Spinal cord (tissue), 10 donors: Measurements from ENCODE around the gene ABHD5. TPM values are rescaled to one million over a fixed set of nuclear protein-coding genes. Genes with fewer than 3 reads are reported as not detected.

Experiments used
- DNase-seq, 6 donors: peaks; one replicate each; pipeline versions ENCODE4 v3.0.0 to v3.0.0-alpha.2; 2013 to 2015; ENCODE audit warnings: low spot score in 6 of 6, low read depth in 4 of 6
- H3K27ac ChIP-seq: one replicate; pipeline ENCODE4 v1.5.1; 2013; ENCODE audit warnings: low read depth, low read length, control low read depth
- H3K27me3 ChIP-seq: one replicate; pipeline ENCODE4 v1.6.1; 2013; ENCODE audit warnings: low read length; ENCODE audit not compliant: control insufficient read depth, insufficient read depth
- H3K36me3 ChIP-seq: one replicate; pipeline ENCODE4 v1.6.1; 2013; ENCODE audit warnings: low read length; ENCODE audit not compliant: control insufficient read depth, insufficient read depth
- H3K4me1 ChIP-seq: one replicate; pipeline ENCODE4 v1.6.1; 2013; ENCODE audit warnings: low read length; ENCODE audit not compliant: control insufficient read depth, insufficient read depth
- H3K4me3 ChIP-seq: one replicate; pipeline ENCODE4 v1.5.1; 2013; ENCODE audit warnings: low read depth, low read length, control low read depth
- H3K9me3 ChIP-seq: one replicate; pipeline ENCODE4 v1.6.1; 2013; ENCODE audit warnings: low read length; ENCODE audit not compliant: control insufficient read depth, insufficient read depth
- WGBS: methylation state at CpG from one replicate; pipeline ENCODE4 v1.1.5; 2013; ENCODE audit warnings: missing lambda C conversion rate; ENCODE audit not compliant: insufficient coverage; 5-methylcytosine and 5-hydroxymethylcytosine counted together
- polyA plus RNA-seq, 2 donors: library from polyadenylated mRNA; unstranded; fragments of 120-200 nt; gene quantifications; one replicate each; pipeline ENCODE4 v1.2.1, GENCODE V29; 2013; ENCODE audit not compliant: insufficient read length in 2 of 2
- total RNA-seq, 2 donors: library from RNA; depleted of rRNA in 1 of 2; stranded (reverse); fragments of 120-200 nt in 1 of 2; fragments of >200 nt in 1 of 2; gene quantifications; one replicate each; pipeline versions ENCODE4 v1.2.3 to v1.2.4, GENCODE V29; 2013 to 2014
- donor health status: healthy.

ABHD5 gene
- total and polyA plus RNA-seq, 4 donors = 28.8 to 40.4 (median 31.8) TPM

- H3K36me3 ChIP-seq = peaks cover 3% of the 10 kb centered on the region
- 92% methylated on average over 2 of the region's 7 CpGs for WGBS
These were observed 15.6 kb downstream of the ABHD5 start for GRCh38 chr3:43706342-43706741.

GRCh38 chr3:43707266-43707665 is 16.5 kb downstream of the ABHD5 start:
- H3K4me1 ChIP-seq = no peaks in the 10 kb centered on the region
- no peak overlapping the region for H3K27ac ChIP-seq
- H3K27me3 ChIP-seq = no peaks in the 10 kb centered on the region
- H3K36me3 ChIP-seq = peaks cover 3% of the 10 kb centered on the region
- DNase-seq = no peak
- no peaks in the 10 kb centered on the region for H3K9me3 ChIP-seq
- H3K4me3 ChIP-seq = no peak overlapping the region
- WGBS = 78% methylated on average over 1 of the region's 2 CpGs

More at GRCh38 chr3:43706342-43706741, 15.6 kb downstream of the ABHD5 start:
- no peaks in the 10 kb centered on the region for H3K27me3 ChIP-seq
- DNase-seq = no peak
- H3K4me3 ChIP-seq = no peak overlapping the region
- H3K27ac ChIP-seq = no peak overlapping the region
- H3K9me3 ChIP-seq = no peaks in the 10 kb centered on the region
- H3K4me1 ChIP-seq = no peaks in the 10 kb centered on the region

DNA sequence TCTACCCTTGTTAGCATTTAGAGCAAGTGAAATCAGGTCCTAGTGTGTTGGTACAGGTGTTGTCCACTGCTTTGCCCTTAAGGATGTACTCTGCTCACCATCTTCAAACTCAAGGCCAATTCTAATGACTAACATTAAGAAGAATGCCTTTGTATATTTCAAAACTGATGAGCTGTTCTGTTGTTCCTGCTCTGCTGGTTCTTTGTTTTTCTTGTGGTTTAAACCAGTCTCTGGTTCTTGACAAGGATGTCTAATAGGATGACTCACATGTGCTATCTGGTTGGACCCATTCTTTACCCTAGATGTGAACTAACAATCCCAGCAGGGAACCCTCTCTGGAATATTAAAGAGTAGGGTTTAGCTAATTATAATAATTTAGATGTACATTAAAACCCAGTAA is 17.3 kb downstream of the ABHD5 start:
- H3K27me3 ChIP-seq = no peaks in the 10 kb centered on the region
- H3K36me3 ChIP-seq = peaks cover 8% of the 10 kb centered on the region
- no peaks in the 10 kb centered on the region for H3K4me1 ChIP-seq
- H3K9me3 ChIP-seq = no peaks in the 10 kb centered on the region
- no peak overlapping the region for H3K27ac ChIP-seq
- no peak for DNase-seq
- H3K4me3 ChIP-seq = no peak overlapping the region

- peaks cover 13% of the 10 kb centered on the region for H3K36me3 ChIP-seq
- no peaks in the 10 kb centered on the region for H3K4me1 ChIP-seq
- no peak overlapping the region for H3K4me3 ChIP-seq
- no peak overlapping the region for H3K27ac ChIP-seq
- H3K27me3 ChIP-seq = no peaks in the 10 kb centered on the region
- H3K9me3 ChIP-seq = no peaks in the 10 kb centered on the region
- no CpG with 5 or more reads among the region's 1 CpG for WGBS
- DNase-seq = no peak
These were observed 18.3 kb downstream of the ABHD5 start for GRCh38 chr3:43709022-43709421.

DNA sequence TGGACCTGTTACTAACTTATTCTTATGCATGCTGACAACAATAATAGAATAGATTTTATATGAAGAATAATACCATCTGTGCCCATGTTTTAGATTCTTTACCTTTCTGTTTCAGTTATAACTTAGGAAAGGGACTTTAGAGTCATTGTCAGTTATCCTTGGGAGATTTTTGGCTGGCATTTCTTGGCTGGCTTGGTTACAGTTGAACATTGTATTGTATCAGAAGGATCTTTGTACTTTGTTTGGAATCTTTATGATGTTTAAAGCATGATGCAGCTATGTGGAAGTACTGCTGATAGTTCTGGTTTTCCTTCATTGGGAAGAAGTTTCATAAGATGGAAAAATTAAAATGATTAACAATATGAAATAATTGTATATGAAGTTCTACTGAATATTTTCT is 19.9 kb downstream of the ABHD5 start:
- Histone ChIP-seq H3K4me1 (no peaks in the 10 kb centered on the region), H3K4me3 (no peak overlapping the region), H3K36me3 (peaks cover 13% of the 10 kb centered on the region), H3K27ac (no peak overlapping the region), H3K9me3 (no peaks in the 10 kb centered on the region), H3K27me3 (no peaks in the 10 kb centered on the region)
- DNase-seq = no peak

GRCh38 chr3:43718296-43718695 is 27.6 kb downstream of the ABHD5 start:
- no peaks in the 10 kb centered on the region for H3K27me3 ChIP-seq
- peaks cover 8% of the 10 kb centered on the region for H3K36me3 ChIP-seq
- H3K4me1 ChIP-seq = no peaks in the 10 kb centered on the region
- no peak overlapping the region for H3K4me3 ChIP-seq
- DNase-seq = no peak
- no CpG with 5 or more reads among the region's 2 CpGs for WGBS
- no peaks in the 10 kb centered on the region for H3K9me3 ChIP-seq
- H3K27ac ChIP-seq = no peak overlapping the region

- H3K4me1 ChIP-seq = no peaks in the 10 kb centered on the region
- no peak overlapping the region for H3K27ac ChIP-seq
- no peaks in the 10 kb centered on the region for H3K36me3 ChIP-seq
- 90% methylated on average over 1 of the region's 3 CpGs for WGBS
- H3K27me3 ChIP-seq = no peaks in the 10 kb centered on the region
- H3K9me3 ChIP-seq = no peaks in the 10 kb centered on the region
- no peak for DNase-seq
- no peak overlapping the region for H3K4me3 ChIP-seq
These were observed 32.5 kb downstream of the ABHD5 start for GRCh38 chr3:43723121-43723734.

DNA sequence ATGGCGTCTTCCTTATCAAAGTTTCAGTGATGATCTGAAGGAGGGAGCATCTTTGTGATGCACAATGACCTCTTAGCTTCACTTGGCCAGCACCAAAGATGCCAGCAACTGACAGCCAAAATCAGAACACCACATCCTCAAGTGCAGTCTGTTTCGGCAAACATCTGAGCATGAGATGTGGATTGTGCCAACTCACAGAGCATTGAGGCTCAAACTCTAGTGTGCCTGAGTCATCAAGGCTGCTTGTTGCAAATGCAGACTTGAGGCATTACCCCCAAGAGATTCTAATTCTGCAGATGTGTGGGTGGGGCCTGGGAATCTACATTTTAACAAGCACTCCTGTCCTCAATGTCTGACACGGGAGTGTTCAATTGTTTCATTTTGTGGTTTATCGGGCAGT is 35.8 kb downstream of the ABHD5 start:
- no peaks in the 10 kb centered on the region for H3K4me1 ChIP-seq
- no peak overlapping the region for H3K4me3 ChIP-seq
- H3K27me3 ChIP-seq = no peaks in the 10 kb centered on the region
- H3K27ac ChIP-seq = no peak overlapping the region
- no peaks in the 10 kb centered on the region for H3K36me3 ChIP-seq
- WGBS = 100% methylated on average over 2 of the region's 4 CpGs
- no peak for DNase-seq
- H3K9me3 ChIP-seq = no peaks in the 10 kb centered on the region

DNA sequence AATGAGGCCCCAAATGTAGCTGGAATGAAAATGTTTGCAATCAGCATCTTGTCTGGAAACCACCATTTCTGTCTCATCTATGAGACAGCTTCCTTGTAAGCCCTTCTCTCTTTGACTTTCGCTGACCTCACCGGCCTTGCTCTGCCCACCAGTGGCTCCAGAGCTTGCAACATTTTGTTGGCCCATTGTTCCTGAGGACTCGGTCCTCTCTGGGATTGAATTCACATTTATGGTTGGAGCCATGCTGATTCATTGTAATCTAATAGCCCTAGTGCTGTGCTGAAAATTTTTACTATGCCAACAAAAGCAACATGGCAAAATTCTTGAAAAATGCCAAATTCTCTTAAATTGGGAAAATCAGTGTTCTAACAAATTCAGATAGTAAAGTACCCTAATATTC is 37.2 kb downstream of the ABHD5 start:
- no peak for DNase-seq

DNA sequence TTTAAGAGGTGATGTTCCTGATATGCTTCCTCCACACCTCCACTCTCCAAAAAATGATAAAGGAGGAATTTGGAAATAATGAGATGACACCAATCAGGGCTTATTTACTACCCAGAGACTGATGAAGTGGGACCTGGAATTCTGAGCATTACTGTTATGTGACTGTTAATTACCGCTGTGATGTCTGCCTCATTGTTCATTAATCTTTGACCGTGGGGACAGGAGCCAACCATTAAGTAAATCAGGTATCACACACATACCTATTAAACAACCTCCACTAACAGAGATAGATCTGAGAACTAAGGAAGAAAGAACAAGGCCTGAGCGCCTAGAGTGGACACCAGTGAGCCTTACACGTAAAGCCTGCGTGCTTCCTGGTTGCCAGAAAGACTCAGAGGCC is 37.7 kb downstream of the ABHD5 start:
- H3K27ac ChIP-seq = no peak overlapping the region
- no peaks in the 10 kb centered on the region for H3K4me1 ChIP-seq
- no CpG with 5 or more reads among the region's 5 CpGs for WGBS
- DNase-seq = no peak
- H3K4me3 ChIP-seq = no peak overlapping the region
- H3K36me3 ChIP-seq = no peaks in the 10 kb centered on the region
- H3K27me3 ChIP-seq = no peaks in the 10 kb centered on the region
- no peaks in the 10 kb centered on the region for H3K9me3 ChIP-seq

More for the DNA sequence above, 37.2 kb downstream of the ABHD5 start:
- Histone ChIP-seq H3K27ac (no peak overlapping the region), H3K4me3 (no peak overlapping the region), H3K27me3 (no peaks in the 10 kb centered on the region), H3K36me3 (no peaks in the 10 kb centered on the region), H3K4me1 (no peaks in the 10 kb centered on the region), H3K9me3 (no peaks in the 10 kb centered on the region)
- WGBS = 83% methylated on average over 1 of the region's 3 CpGs
